GM18511 (cell line): Measurements from ENCODE around the gene C2orf42.
"Not testable (repeated sequence)": the region's sequence is repeated elsewhere in the genome, so short reads cannot be mapped to it uniquely, and the experiment has no call there.

Experiments
- ATAC-seq: cut with Tn5 transposase; IDR thresholded peaks from one replicate; pipeline ENCODE4 v1.9.1; 2021; ENCODE audit warnings: mild to moderate bottlenecking, moderate library complexity; ENCODE audit not compliant: unreplicated experiment

The C2orf42 gene

GRCh38 chr2:70190418-70191243 is at the start of gene C2orf42:
C2orf42 (minus strand) TSS chr2:70191019; CDS start chr2:70181985, 9,034 bp downstream.
- ATAC-seq, result peak; percentile 86

GRCh38 chr2:70240599-70240998 is 49.8 kb upstream of the C2orf42 start:
- ATAC-seq, result no peak

GRCh38 chr2:70233926-70234325 is 43.1 kb upstream of the C2orf42 start:
- ATAC-seq, result no peak

GRCh38 chr2:70226781-70227180 is 36.0 kb upstream of the C2orf42 start:
- no peak for ATAC-seq

GRCh38 chr2:70223305-70223704 is 32.5 kb upstream of the C2orf42 start:
- ATAC-seq, result not testable (repeated sequence)

- ATAC-seq, result no peak
Measured at GRCh38 chr2:70214953-70215549, 24.2 kb upstream of the C2orf42 start.

- ATAC-seq, result no peak
Measured at GRCh38 chr2:70214365-70214764, 23.5 kb upstream of the C2orf42 start.

GRCh38 chr2:70212298-70212932 is 21.6 kb upstream of the C2orf42 start:
- no peak for ATAC-seq

- ATAC-seq, result no peak
Measured at GRCh38 chr2:70211595-70211994, 20.8 kb upstream of the C2orf42 start.

GRCh38 chr2:70204452-70204851 is 13.6 kb upstream of the C2orf42 start:
- ATAC-seq, result no peak

- ATAC-seq, result no peak
Measured at GRCh38 chr2:70203086-70203485, 12.3 kb upstream of the C2orf42 start.

GRCh38 chr2:70202236-70202806 is 11.5 kb upstream of the C2orf42 start:
- no peak for ATAC-seq

GRCh38 chr2:70201831-70202230 is 11.0 kb upstream of the C2orf42 start:
- ATAC-seq, result no peak

GRCh38 chr2:70201225-70201768 is 10.5 kb upstream of the C2orf42 start:
- no peak for ATAC-seq

GRCh38 chr2:70199320-70199864 is 8.6 kb upstream of the C2orf42 start:
- ATAC-seq, result no peak

- ATAC-seq, result no peak
Measured at GRCh38 chr2:70192516-70192915, 1.7 kb upstream of the C2orf42 start.

GRCh38 chr2:70191244-70191735 is 471 bp upstream of the C2orf42 start:
- ATAC-seq, result no peak

GRCh38 chr2:70188460-70188859 is 2.4 kb downstream of the C2orf42 start:
- no peak for ATAC-seq

- ATAC-seq, result not testable (repeated sequence)
Measured at GRCh38 chr2:70187170-70187569, 3.6 kb downstream of the C2orf42 start.

GRCh38 chr2:70182689-70183088 is 8.1 kb downstream of the C2orf42 start:
- no peak for ATAC-seq
